Tibial artery (tissue), 4 donors: Measurements from ENCODE around the gene NUDT8.

Experiments
- DNase-seq, 2 donors: peaks; one replicate each; pipeline ENCODE4 v3.0.0-alpha.2; 2019
- H3K27ac ChIP-seq, 2 donors: fragments of 200-600 bp; sonication (generic) in 1 of 2; 1 replicate in 1 of 2; 2 replicates in 1 of 2; pipeline ENCODE4 v1.5.1; 2018 to 2019; ENCODE audit warnings: mild to moderate bottlenecking in 1 of 2
- H3K27me3 ChIP-seq, 2 donors: fragments of 200-600 bp; sonication (generic) in 1 of 2; one replicate each; pipeline versions ENCODE4 v1.5.1 to v1.6.0; 2016 to 2019
- H3K36me3 ChIP-seq, 3 donors: fragments of 200-600 bp; sonication (generic) in 2 of 3; one replicate each; pipeline ENCODE4 v1.5.1; 2016 to 2019; ENCODE audit warnings: mild to moderate bottlenecking in 2 of 3
- H3K4me1 ChIP-seq, 4 donors: fragments of 200-600 bp; sonication (generic) in 2 of 4; 1 replicate in 3 of 4; 2 replicates in 1 of 4; pipeline ENCODE4 v1.5.1; 2016 to 2019
- H3K4me3 ChIP-seq, 2 donors: fragments of 200-600 bp; sonication (generic) in 1 of 2; 1 replicate in 1 of 2; 2 replicates in 1 of 2; pipeline ENCODE4 v1.5.1; 2018 to 2019; ENCODE audit warnings: mild to moderate bottlenecking in 2 of 2
- H3K9me3 ChIP-seq, 3 donors: fragments of 200-600 bp; sonication (generic) in 1 of 3; one replicate each; pipeline ENCODE4 v1.5.1; 2016 to 2019
- CTCF ChIP-seq, 2 experiments: fragments of 200-600 bp in 1 of 2; fragments of 450-650 bp in 1 of 2; IDR thresholded peaks; one replicate each; pipeline ENCODE4 v1.5.1; 2017 to 2019; ENCODE audit warnings: antibody characterized with exemption in 2 of 2, mild to moderate bottlenecking in 1 of 2, moderate library complexity in 1 of 2
- intact Hi-C: fragments of 100-400 bp; cut with DNase I; formaldehyde crosslinking; loops from one replicate; pipeline ENCODE4 v1.15.0; 2023; ENCODE audit warnings: low total_unique reads

Gene NUDT8

GRCh38 chr11:67632175-67632981 is 2.6 kb upstream of the NUDT8 start:
- no peak overlapping the region for H3K27ac ChIP-seq
- no peaks in the 10 kb centered on the region for H3K36me3 ChIP-seq
- H3K27me3 ChIP-seq, result peaks cover 0 to 12% of the 10 kb centered on the region in 2 donors
- TF ChIP-seq CTCF (IDR thresholded peaks at IDR 0.05), result no peak
- DNase-seq, result no peak
- H3K9me3 ChIP-seq, result no peaks in the 10 kb centered on the region
- H3K4me3 ChIP-seq, result no peak overlapping the region
- peaks cover 6 to 29% (median 15%) of the 10 kb centered on the region in 4 donors for H3K4me1 ChIP-seq
- intact Hi-C loops, result no loop called here

- no peak for TF ChIP-seq CTCF (IDR thresholded peaks at IDR 0.05)
- Histone ChIP-seq H3K27me3 (peaks cover 0 to 12% of the 10 kb centered on the region in 2 donors), H3K9me3 (no peaks in the 10 kb centered on the region), H3K4me3 (no peak overlapping the region), H3K4me1 (peaks cover 6 to 29% (median 15%) of the 10 kb centered on the region in 4 donors), H3K36me3 (no peaks in the 10 kb centered on the region), H3K27ac (no peak overlapping the region)
- DNase-seq, result no peak
- intact Hi-C loops, result no loop called here
These were observed 2.1 kb upstream of the NUDT8 start for GRCh38 chr11:67631853-67632174.

- Histone ChIP-seq H3K4me1 (peaks cover 6 to 29% (median 15%) of the 10 kb centered on the region in 4 donors), H3K27ac (peak overlapping the region; percentile 92 to 93), H3K9me3 (no peaks in the 10 kb centered on the region), H3K27me3 (peaks cover 0 to 12% of the 10 kb centered on the region in 2 donors), H3K4me3 (no peak overlapping the region), H3K36me3 (no peaks in the 10 kb centered on the region)
- intact Hi-C loops, result no loop called here
- TF ChIP-seq CTCF (IDR thresholded peaks at IDR 0.05), result no peak
- no peak for DNase-seq
These were observed 1.7 kb upstream of the NUDT8 start for GRCh38 chr11:67631411-67631810.

GRCh38 chr11:67630943-67631331 is 1.2 kb upstream of the NUDT8 start:
- DNase-seq, result no peak
- H3K27ac ChIP-seq, result peak overlapping the region; percentile 92 to 93
- no peak for TF ChIP-seq CTCF (IDR thresholded peaks at IDR 0.05)
- intact Hi-C loops, result no loop called here
- no peaks in the 10 kb centered on the region for H3K9me3 ChIP-seq
- no peaks in the 10 kb centered on the region for H3K36me3 ChIP-seq
- peaks cover 0 to 12% of the 10 kb centered on the region in 2 donors for H3K27me3 ChIP-seq
- peak overlapping the region; percentile 59 to 83 for H3K4me3 ChIP-seq
- H3K4me1 ChIP-seq, result peaks cover 6 to 29% (median 15%) of the 10 kb centered on the region in 4 donors

- H3K4me1 ChIP-seq, result peaks cover 6 to 29% (median 15%) of the 10 kb centered on the region in 4 donors
- peak; percentile 98 to 99 for DNase-seq
- intact Hi-C loops, result no loop called here
- TF ChIP-seq CTCF (IDR thresholded peaks at IDR 0.05), result peak; percentile 67 to 71
- peak overlapping the region; percentile 59 to 83 for H3K4me3 ChIP-seq
- peaks cover 0 to 12% of the 10 kb centered on the region in 2 donors for H3K27me3 ChIP-seq
- peak overlapping the region; percentile 92 to 93 for H3K27ac ChIP-seq
- no peaks in the 10 kb centered on the region for H3K36me3 ChIP-seq
- no peaks in the 10 kb centered on the region for H3K9me3 ChIP-seq
These were observed 648 bp upstream of the NUDT8 start for GRCh38 chr11:67630228-67630942.
